Fibroblast of mammary gland (primary cell): ENCODE measurements around the gene PGAM1.

ENCODE experiments used
- DNase-seq: peaks from one replicate; pipeline ENCODE4 v3.0.0-alpha.2; 2010; ENCODE audit warnings: low read depth
- H3K4me3 ChIP-seq: 2 replicates; pipeline ENCODE4 v1.5.1; 2011; ENCODE audit warnings: low read depth, mild to moderate bottlenecking, low read length, moderate library complexity; ENCODE audit not compliant: control insufficient read depth
- CTCF ChIP-seq: conservative IDR thresholded peaks from 2 replicates; pipeline ENCODE4 v1.5.1; 2011; ENCODE audit warnings: low read depth, low read length, inconsistent platforms; ENCODE audit not compliant: control insufficient read depth, insufficient read depth

The PGAM1 gene

GRCh38 chr10:97384156-97384555 is 41.8 kb upstream of the PGAM1 start:
- no peak overlapping the region for H3K4me3 ChIP-seq
- no peak for TF ChIP-seq CTCF
- no peak for DNase-seq

GRCh38 chr10:97384641-97385040 is 41.4 kb upstream of the PGAM1 start:
- no peak for DNase-seq
- no peak overlapping the region for H3K4me3 ChIP-seq
- no peak for TF ChIP-seq CTCF

- no peak for DNase-seq
- no peak overlapping the region for H3K4me3 ChIP-seq
- TF ChIP-seq CTCF = no peak
Measured at GRCh38 chr10:97385565-97385964, 40.4 kb upstream of the PGAM1 start.

- TF ChIP-seq CTCF = no peak
- DNase-seq = no peak
- H3K4me3 ChIP-seq = no peak overlapping the region
Measured at GRCh38 chr10:97388152-97388551, 37.8 kb upstream of the PGAM1 start.

GRCh38 chr10:97390091-97390490 is 35.9 kb upstream of the PGAM1 start:
- no peak overlapping the region for H3K4me3 ChIP-seq
- no peak for TF ChIP-seq CTCF
- no peak for DNase-seq

- H3K4me3 ChIP-seq = no peak overlapping the region
- no peak for TF ChIP-seq CTCF
- no peak for DNase-seq
Measured at GRCh38 chr10:97393034-97393573, 32.9 kb upstream of the PGAM1 start.

GRCh38 chr10:97396056-97396455 is 29.9 kb upstream of the PGAM1 start:
- TF ChIP-seq CTCF = no peak

More at GRCh38 chr10:97396056-97396455, 29.9 kb upstream of the PGAM1 start:
- DNase-seq = no peak
- H3K4me3 ChIP-seq = no peak overlapping the region
